NCI-H748 (cell line): ENCODE measurements around the gene NCOA1.
"Not testable (repeated sequence)": the region's sequence is repeated elsewhere in the genome, so short reads cannot be mapped to it uniquely, and the experiment has no call there.

ENCODE experiments used
- DNase-seq: peaks from one replicate; lab custom pipeline; 2025; ENCODE audit not compliant: unreplicated experiment; lab: John Stamatoyannopoulos, UW

The NCOA1 gene

GRCh38 chr2:24676493-24676892 is 185.4 kb downstream of the NCOA1 start:
- no peak for DNase-seq

GRCh38 chr2:24678066-24678465 is 187.0 kb downstream of the NCOA1 start:
- not testable (repeated sequence) for DNase-seq

- DNase-seq: no peak
Observed at GRCh38 chr2:24680196-24680595, 189.1 kb downstream of the NCOA1 start.

GRCh38 chr2:24682304-24682703 is 191.2 kb downstream of the NCOA1 start:
- DNase-seq: no peak

- no peak for DNase-seq
Observed at GRCh38 chr2:24683408-24683807, 192.4 kb downstream of the NCOA1 start.

- DNase-seq: no peak
Observed at GRCh38 chr2:24690524-24690923, 199.5 kb downstream of the NCOA1 start.

GRCh38 chr2:24691806-24692205 is 200.8 kb downstream of the NCOA1 start:
- DNase-seq: no peak

GRCh38 chr2:24697792-24698191 is 206.7 kb downstream of the NCOA1 start:
- no peak for DNase-seq

GRCh38 chr2:24702800-24703199 is 211.7 kb downstream of the NCOA1 start:
- no peak for DNase-seq

GRCh38 chr2:24704692-24705091 is 213.6 kb downstream of the NCOA1 start:
- no peak for DNase-seq

- DNase-seq: no peak
Observed at GRCh38 chr2:24707143-24707542, 216.1 kb downstream of the NCOA1 start.

GRCh38 chr2:24708537-24709152 is 217.6 kb downstream of the NCOA1 start:
- DNase-seq: no peak

- no peak for DNase-seq
Observed at GRCh38 chr2:24710806-24711205, 219.8 kb downstream of the NCOA1 start.

- no peak for DNase-seq
Observed at GRCh38 chr2:24711865-24712264, 220.8 kb downstream of the NCOA1 start.

- no peak for DNase-seq
Observed at GRCh38 chr2:24712296-24712695, 221.2 kb downstream of the NCOA1 start.

GRCh38 chr2:24717263-24717951 is 226.4 kb downstream of the NCOA1 start:
- no peak for DNase-seq

GRCh38 chr2:24720310-24720709 is 229.3 kb downstream of the NCOA1 start:
- no peak for DNase-seq

GRCh38 chr2:24721470-24721869 is 230.4 kb downstream of the NCOA1 start:
- DNase-seq: peak; percentile 81

- DNase-seq: no peak
Observed at GRCh38 chr2:24722141-24722790, 231.2 kb downstream of the NCOA1 start.

GRCh38 chr2:24723191-24723590 is 232.1 kb downstream of the NCOA1 start:
- DNase-seq: no peak

GRCh38 chr2:24723665-24724064 is 232.6 kb downstream of the NCOA1 start:
- DNase-seq: no peak

GRCh38 chr2:24724111-24724775 is 233.2 kb downstream of the NCOA1 start:
- no peak for DNase-seq
